HG02970 (cell line): Measurements from ENCODE around the gene GJA3.

ENCODE experiments used
- ATAC-seq: cut with Tn5 transposase; IDR thresholded peaks from one replicate; pipeline ENCODE4 v1.9.1; 2021; ENCODE audit warnings: mild to moderate bottlenecking, moderate library complexity, moderate number of reproducible peaks; ENCODE audit not compliant: unreplicated experiment, low FRiP score

GJA3 gene

DNA sequence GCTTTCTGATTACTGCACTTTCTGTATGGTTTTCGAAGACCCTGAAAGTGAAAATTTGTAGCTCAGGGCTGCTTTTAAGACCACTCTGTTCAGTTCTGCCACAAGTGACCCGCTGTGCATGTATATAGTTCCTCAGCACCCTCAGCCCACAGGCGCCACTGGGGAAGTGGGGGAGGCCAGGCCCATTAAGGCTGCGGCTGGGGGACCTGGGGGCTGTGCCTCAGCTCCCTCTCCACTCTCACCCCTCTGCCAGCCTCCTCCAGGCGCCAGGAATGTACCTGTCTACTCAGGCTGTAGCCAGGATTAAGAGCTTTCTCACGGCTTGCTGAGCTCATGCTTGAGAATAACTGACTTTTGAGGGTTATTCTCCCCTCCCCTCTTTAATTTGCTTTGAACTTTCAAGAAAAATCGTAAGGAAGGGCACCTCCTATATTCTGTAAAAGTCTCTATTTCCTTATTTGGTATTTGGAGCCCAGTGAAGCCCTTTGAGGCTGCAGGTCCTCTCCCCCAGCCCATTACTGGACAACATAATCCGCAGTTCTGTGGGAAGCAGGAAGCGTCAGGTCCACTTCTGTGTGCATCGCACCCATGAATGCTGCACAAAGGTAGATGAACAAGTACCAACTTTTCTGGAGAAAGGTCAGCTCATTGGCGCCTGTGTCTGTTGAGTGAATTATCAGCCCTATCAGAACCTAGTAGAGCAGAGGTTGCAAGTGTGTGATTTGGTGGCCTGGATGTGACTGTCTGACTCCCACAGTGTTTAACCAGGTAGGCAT, 29.6 kb downstream of the GJA3 start:
- ATAC-seq: no peak

DNA sequence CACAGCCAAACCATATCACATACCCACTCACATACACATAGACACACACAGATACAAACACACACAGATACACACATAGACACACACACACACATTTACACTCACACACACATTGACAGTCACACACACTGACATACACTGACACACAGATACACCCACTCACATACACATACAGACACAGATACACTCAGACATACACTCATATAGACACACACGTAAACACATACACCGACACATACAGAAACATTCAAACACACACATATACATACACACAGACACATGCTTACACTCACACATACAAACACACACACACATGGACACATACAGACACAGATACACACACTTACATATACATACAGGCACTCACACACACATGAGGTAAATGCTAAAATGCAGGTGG, 30.2 kb downstream of the GJA3 start:
- ATAC-seq: no peak

DNA sequence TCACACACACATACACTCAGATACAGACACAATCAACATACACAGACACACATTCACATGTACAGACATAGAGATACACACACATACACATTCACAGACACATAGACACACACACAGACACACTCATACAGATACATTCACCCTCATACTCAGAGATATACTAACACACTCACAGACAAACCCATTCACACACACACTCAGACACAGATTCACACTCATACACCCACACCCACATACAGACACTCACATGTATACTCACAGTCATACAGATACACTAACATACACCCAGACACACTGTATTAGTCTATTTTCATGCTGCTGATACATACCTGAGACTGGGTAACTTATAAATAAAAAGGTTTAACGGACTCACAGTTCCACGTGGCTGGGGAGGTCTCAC, 30.8 kb downstream of the GJA3 start:
- ATAC-seq: no peak

DNA sequence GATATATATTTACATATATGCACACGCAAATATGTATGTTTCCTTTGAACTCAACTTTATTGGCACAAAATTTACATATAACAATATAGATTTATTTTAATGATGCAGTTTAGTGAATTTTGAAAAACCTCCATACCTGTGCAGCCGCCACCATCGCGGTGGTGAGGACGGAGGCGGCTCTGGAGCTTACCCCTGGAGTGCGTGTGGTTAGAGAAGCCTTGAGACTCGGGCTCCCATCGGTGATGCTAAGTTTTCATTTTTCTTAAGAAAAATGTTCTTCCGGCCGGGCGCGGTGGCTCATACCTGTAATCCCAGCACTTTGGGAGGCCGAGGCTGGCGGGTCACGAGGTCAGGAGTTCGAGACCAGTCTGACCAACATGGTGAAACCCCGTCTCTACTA, 31.8 kb downstream of the GJA3 start:
- no peak for ATAC-seq

DNA sequence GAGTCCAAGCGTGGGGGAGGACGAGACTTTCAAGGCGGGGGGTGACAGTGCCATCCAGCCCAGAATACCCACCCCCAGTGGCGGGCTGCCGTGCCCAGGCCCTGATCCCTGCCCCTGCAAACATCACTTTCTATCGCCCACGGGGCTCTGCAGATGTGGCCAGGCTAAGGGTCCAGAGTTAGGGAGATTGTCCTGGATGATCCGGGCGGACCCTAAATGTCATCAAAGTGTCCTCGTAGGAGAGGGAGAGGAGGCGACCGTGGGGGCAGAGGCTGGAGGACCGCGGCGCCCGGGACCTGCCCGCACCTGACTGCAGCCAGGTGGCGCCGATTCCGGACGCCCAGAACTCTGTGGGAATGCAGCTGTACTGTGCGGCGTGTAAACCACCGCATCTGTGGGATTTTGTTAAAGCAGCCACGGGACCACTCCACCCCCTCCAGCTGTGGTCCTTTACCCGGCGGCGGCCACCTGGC, 32.4 kb downstream of the GJA3 start:
- no peak for ATAC-seq

DNA sequence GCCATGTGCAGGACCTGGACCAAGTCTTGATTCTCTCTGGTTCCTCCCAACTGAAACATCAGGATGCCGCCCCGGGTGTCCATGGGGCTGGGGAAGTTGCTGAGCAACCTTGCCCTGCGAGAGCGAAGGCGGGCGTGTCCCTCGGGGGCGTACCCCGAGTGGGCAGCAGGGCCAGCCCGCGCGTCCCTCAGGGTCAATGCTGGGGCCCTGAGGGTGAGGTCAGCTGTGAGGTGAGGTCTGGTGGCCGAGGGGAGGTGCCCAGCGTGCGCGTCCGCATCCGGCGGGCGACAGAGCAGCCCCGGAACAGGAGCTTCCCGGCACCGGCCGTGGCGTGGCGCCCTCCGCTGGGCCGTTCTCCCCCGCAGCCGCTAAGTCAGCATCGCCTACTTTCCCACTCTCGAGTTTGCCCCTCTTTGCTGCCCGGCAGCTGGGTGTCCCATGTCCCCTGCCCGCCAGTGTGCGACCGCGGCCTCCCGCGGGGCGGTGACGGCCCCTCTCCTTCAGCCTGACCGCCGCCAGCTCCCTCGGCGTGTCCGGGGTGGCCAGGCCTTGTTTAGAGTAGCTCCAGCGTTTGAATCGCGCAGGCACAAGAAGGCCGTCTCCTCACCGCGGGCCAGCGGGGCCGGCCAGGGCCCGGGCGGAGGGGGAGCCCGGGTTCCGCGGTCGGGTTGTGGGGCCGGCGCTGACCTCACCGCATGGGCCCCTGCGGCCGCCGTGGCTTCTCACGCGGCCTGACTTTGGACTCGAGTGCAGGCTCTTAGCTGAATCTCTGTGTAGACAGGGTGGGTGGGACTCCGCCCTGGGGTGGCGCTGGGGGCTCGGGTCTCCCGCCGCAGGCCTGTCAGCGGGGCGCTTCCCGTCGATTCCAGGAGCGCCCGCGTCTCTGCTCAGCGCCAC, 33.0 kb downstream of the GJA3 start:
- peak; percentile 54 for ATAC-seq

DNA sequence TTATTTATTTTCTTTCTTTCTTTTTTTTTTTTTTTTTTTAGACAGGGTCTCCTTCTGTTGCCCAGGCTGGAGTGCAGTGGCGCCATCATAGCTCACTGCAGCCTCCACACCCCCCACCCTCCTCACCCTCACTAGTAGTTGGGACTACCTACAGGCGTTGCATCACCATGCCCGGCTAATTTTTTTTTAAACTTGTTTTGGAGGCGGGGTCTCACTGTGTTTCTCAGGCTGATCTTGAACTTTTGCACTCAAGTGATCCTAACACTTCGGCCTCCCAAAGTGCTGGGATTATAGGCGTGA, 33.6 kb downstream of the GJA3 start:
- no peak for ATAC-seq

DNA sequence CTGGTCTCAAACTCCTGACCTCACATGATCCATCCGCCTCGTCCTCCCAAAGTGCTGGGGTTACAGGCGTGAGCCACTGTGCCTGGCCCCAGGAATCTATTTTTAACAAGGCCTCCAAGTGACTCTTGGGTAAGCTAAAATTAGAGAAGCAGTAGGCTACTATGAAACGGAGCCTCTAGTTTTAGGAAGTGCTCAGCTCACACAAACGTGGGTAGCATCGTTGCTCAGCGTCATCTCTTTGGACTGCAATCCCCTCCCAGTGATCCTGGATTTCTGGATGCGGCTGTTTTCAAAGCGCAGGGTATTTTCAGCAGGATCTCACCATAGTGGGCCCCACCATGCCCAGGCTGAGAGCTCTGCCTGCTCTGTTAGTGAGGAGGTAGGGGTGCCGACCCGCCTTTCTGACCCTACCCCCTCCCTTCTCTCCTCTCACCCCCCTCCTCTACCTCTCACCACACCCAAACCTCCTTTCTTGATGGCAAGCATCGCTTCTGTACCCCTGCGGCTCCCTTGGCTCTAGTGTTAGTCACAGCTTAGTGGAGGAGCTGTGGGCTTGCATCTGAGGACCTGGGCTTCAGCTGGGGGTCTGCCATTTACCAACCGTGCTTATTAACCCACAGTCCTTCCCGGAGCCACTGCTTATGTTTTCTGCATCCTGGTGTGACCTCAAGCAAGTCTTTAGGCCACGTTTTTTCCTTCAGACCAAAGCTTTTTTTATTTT, 34.2 kb downstream of the GJA3 start:
- no peak for ATAC-seq

DNA sequence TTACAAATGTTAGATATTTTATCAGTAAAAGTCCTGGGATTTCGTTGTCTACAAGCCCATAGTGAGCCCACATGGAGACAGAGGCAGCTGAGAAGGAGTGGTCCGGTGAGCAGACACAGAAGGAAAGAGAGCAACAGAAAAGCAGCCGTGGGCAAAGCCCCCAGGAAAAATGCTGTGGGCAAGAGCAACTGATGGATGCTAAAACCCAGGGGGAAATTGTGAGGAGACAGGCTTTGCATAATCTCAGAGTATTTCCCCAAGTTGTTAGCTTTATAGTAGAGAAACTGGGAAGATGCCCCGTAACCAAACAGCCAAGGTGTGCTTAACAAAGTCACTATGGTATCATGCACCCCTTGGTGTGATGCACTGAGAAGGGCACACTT, 35.1 kb downstream of the GJA3 start:
- no peak for ATAC-seq

DNA sequence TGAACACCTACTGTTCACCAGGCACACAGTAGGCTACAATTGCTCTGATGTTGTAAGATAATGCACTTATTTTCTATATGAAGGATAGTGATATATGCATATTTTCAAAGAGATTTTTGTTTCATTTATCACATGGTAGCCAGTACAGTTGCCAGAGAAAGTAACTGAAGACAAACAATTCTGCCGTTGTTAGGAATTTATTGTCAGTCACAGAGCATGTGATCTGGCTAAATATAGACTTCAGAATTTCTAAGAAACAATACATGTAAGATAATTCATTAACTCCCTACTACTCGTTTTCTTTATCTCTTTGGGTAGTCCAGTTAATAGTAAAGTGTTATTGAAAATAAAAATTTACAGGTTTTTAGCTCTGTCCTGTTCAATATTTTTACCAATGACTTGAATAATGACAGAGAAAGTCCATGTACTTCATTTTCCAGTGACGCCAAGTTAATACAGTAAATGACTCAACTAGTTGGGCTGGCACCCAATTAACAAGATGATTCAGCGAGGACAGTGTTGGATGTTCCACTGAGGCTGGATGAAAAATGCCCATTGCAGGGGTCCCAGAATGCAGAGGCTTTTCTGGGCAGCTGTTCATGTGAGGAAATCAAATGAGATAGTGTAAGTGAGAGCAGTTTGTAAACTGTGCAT, 35.6 kb downstream of the GJA3 start:
- ATAC-seq: no peak

DNA sequence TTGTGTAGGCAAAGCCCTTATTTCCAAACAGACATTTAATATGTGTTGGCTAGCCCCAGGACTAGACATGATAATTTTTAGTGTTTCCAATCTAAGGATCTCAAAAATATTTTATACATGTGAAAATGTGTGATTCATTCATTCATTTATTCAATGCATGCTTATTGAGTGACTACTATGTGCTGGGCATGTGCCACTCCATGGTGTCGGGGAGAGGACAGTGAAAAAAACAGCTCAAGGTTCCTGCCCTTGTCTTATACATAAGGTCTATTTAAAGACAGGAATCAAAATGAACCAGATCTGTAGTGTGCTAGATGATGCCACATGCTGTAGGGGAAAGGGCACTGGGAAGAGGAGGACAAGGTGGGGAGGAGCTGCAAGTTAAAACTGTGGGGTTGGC, 36.5 kb downstream of the GJA3 start:
- no peak for ATAC-seq

DNA sequence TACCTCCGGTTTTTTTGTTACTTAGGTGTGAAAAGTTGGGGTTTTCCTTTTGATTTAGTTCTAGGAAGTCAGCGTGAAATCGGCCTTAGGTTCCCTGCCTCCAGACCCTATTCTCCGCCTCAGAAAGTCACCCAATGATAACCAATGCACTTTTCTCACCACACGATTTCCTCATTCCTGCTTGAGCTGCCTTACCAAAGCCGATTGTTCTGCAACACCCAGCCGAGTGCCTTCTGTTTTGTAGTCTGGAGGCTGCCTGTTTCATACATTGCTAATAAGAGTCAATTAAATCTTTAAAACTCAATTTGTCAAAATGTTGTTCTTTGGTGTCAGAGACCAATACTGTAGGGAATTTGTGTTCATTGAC, 39.7 kb downstream of the GJA3 start:
- no peak for ATAC-seq

DNA sequence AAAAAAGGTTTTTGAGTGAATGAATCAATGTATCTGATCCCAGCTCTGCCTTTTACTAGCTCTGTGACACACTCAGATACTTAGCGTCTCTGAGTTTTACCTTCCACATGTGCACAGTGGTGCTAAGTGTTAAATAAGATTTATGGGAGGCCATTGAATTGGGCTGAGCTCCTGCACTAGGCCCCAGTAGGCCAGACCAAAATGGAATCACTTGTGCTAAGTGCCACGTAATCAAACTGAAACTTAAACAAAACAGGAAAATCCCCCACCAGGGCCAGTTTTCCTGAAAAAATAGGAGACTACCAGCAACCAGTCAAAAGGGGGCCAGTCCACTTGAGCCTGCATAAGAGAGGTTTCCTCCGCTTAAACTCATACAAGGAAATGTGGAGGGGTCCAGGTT, 40.9 kb downstream of the GJA3 start:
- ATAC-seq: no peak

DNA sequence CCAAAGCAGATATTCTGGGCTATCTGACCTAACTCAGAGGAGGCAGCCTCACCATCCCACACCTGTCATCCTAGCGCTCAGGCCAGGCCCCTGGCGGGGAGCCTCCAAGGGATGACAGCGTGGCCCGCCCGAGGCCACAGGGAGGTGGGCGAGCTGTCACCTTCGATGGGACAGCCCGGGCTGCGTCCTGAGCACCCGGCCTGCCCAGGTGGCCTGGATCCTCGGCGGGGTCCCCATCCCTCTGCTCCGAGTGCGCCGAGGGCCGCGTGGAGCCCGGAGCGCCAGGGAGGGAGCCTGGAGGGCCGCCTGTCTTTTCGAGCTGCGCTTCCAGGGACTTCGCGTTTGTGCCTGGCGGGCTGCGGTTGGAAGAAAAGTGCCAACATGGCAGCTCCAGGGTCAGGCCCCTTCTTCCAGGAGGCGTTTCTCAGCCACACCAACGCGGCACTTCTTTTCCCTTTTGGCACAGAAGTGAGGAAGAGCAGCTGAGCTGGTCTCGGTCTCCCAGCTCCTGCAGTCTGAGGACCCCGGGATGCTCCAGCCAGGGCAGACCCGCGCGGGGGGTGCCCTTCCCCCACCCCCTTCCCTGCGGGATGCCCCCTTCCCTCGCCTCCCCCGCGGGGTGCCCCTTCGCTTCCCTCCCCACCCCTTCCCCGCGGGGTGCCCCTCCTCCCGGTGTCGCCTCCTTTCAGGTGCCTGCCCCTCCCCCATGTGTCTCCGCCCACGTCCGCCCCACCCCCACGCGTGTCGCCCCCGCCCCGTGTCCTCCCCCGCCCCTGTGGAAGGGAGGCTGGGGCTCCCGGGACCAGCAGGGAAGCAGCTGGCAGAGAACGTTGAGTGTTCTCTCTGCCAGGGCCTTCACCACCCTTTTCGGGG, 42.3 kb downstream of the GJA3 start:
- ATAC-seq: no peak

DNA sequence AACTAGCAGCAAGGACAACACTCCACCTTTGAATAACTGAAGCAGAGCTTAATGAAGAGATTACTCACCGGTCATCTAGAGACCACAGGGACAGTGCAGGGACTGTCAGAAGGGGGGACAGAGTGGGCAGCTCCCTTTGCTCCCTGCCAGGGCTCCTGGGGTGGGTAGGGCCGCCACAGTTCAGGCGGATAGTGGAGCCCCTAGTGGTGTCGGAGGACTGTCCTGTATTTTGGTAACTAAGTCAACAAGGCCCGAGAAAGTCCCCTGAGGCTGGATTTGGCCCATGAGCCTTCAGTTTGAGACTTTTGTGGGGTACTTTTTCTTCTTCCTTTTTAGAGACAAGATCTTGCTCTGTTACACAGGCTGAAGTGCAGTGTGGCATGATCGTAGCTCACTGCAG, 44.6 kb downstream of the GJA3 start:
- no peak for ATAC-seq

DNA sequence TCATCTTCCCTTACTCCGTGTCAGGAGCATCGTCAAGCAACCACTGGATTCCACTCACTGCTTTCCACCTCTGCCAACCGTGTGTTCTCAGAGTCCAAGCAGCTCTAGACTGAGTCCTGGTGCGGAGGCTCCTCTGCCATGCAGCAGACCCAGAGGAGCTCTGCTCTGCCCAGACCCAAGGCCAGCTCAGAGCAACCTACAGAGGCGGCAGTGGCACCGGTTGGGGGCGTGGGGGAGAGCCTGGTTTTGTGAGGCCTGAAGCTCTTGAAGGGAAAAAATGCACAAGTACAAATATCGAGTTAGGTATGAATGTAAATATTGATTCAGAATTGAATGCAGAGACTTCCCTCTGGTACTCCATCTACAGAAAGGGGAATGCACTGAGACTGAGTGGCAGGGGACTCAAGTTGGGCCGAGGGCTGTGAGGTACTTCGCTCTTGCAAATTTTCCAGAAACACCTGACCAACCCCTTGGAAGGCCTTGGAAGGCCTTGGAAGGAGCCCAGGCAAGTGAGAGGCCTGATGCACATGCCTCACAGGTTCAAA, 46.7 kb downstream of the GJA3 start:
- ATAC-seq: no peak

DNA sequence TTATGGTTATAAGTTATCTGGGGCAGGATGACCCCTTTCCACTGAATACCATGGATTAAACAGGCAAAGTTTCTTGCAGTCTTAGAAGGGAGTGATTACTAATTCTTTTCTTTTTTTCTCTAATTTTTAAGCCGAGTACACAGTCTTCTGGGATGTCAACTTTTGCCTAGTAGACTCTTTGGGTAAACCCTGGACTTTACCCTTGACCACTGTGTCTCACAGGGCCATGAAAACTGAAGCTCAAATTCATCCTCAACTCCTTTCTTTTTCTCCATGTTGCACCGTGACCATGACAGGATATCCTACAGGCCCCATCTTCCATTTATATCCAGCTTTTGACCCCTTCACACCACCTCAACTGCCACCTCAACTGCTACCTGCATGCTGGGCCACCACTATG, 51.8 kb downstream of the GJA3 start:
- no peak for ATAC-seq

DNA sequence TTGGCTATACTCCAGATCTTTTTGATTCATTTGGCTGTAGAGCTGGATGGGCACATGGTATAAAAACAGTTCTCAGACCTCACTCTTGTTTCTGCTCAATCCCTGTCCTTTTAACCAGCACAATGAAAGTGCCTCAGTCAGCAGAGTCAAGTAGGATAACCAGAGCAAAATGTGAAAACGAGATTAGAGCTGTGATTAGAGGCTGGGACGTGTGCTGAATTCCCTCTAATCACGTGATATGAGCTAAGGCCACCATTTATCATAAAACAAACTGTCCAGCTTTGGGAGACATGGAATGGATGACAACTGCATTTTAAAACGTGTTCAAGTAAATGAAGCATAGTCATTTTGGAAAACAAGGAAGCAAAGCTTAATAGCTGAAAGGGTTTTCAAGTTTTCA, 54.1 kb downstream of the GJA3 start:
- ATAC-seq: no peak

DNA sequence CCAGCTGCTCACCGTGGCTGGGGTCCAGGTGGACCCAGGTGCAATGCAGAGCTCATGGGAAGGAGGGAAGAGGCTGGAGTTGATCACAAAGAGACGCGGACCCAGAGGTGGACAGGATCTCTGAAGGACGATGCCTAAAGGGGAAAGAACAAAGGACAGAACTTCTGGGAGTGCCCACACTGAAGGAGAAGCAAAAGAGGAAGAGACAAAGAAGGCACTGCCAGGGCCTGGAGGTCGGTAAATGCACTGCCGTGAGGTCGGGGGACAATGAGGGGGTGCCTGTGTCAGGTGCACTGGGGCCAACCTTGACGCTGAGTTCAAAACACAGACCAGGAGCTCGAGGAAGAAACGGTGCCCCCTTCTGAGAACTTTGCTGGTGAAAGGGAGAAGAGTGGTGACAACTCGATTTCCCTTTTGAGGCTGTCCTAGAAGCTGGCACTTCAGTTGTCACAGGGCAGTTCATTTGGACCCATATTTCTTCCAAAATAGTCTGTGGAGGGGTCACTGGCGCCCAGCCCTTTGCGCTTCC, 55.6 kb downstream of the GJA3 start:
- no peak for ATAC-seq
